Small intestine (tissue), 7 donors: Measurements from ENCODE around the gene KDM5A. TPM values are rescaled to one million over a fixed set of nuclear protein-coding genes. Genes with fewer than 3 reads are reported as not detected.

ENCODE experiments used
- DNase-seq, 2 donors: peaks; one replicate each; pipeline versions ENCODE4 v3.0.0 to v3.0.0-alpha.2; 2013
- FAIRE-seq: peaks from 2 replicates; lab custom pipeline; 2012; peaks lifted over from hg19 to GRCh38; lab: Jason Lieb, UNC
- H3K27ac ChIP-seq, 3 donors: one replicate each; pipeline ENCODE4 v1.5.1; 2013; ENCODE audit warnings: low read length in 2 of 3, mild to moderate bottlenecking in 2 of 3, control low read depth in 1 of 3, inconsistent platforms in 1 of 3, low read depth in 1 of 3, moderate library complexity in 1 of 3
- H3K27me3 ChIP-seq, 3 donors: one replicate each; pipeline ENCODE4 v1.6.1; 2013; ENCODE audit warnings: low read length in 3 of 3, inconsistent platforms in 1 of 3; ENCODE audit not compliant: control insufficient read depth in 3 of 3, insufficient read depth in 3 of 3
- H3K36me3 ChIP-seq, 3 donors: one replicate each; pipeline ENCODE4 v1.6.1; 2013; ENCODE audit warnings: low read length in 3 of 3, inconsistent platforms in 1 of 3, low read depth in 1 of 3, mild to moderate bottlenecking in 1 of 3, moderate library complexity in 1 of 3; ENCODE audit not compliant: control insufficient read depth in 3 of 3, insufficient read depth in 2 of 3
- H3K4me1 ChIP-seq, 3 donors: one replicate each; pipeline ENCODE4 v1.6.1; 2013; ENCODE audit warnings: low read length in 2 of 3, inconsistent platforms in 1 of 3, low read depth in 1 of 3, mild to moderate bottlenecking in 1 of 3, moderate library complexity in 1 of 3; ENCODE audit not compliant: control insufficient read depth in 3 of 3, insufficient read depth in 2 of 3
- H3K4me3 ChIP-seq, 3 donors: one replicate each; pipeline ENCODE4 v1.5.1; 2013; ENCODE audit warnings: low read length in 3 of 3, control low read depth in 1 of 3, inconsistent platforms in 1 of 3, low read depth in 1 of 3, mild to moderate bottlenecking in 1 of 3, moderate library complexity in 1 of 3
- H3K9me3 ChIP-seq, 2 donors: one replicate each; pipeline ENCODE4 v1.6.1; 2013; ENCODE audit warnings: low read depth in 1 of 2, low read length in 1 of 2; ENCODE audit not compliant: control insufficient read depth in 2 of 2, insufficient read depth in 1 of 2
- WGBS, 3 donors: extraction: QIAGEN DNeasy Blood & Tissue Kit; methylation state at CpG; one replicate each; pipeline ENCODE4 v1.1.7; 2013; 5-methylcytosine and 5-hydroxymethylcytosine counted together
- polyA plus RNA-seq, 4 donors: library from polyadenylated mRNA; stranded (reverse) in 3 of 4; unstranded in 1 of 4; fragments of 200-250 nt in 3 of 4; fragments of 120-200 nt in 1 of 4; gene quantifications; one replicate each; pipeline versions ENCODE4 v1.2.1 to v1.2.3, GENCODE V29; 2013
- donor health status: healthy with polysubstance abuse.
- donor health status: control.
- donor health status: control.
- donor health status: Bipolar disorder and iron deficiency.
- donor health status: healthy.

Gene KDM5A
- polyA plus RNA-seq, 4 donors, result 4.1 to 26.9 (median 8.0) TPM

DNA sequence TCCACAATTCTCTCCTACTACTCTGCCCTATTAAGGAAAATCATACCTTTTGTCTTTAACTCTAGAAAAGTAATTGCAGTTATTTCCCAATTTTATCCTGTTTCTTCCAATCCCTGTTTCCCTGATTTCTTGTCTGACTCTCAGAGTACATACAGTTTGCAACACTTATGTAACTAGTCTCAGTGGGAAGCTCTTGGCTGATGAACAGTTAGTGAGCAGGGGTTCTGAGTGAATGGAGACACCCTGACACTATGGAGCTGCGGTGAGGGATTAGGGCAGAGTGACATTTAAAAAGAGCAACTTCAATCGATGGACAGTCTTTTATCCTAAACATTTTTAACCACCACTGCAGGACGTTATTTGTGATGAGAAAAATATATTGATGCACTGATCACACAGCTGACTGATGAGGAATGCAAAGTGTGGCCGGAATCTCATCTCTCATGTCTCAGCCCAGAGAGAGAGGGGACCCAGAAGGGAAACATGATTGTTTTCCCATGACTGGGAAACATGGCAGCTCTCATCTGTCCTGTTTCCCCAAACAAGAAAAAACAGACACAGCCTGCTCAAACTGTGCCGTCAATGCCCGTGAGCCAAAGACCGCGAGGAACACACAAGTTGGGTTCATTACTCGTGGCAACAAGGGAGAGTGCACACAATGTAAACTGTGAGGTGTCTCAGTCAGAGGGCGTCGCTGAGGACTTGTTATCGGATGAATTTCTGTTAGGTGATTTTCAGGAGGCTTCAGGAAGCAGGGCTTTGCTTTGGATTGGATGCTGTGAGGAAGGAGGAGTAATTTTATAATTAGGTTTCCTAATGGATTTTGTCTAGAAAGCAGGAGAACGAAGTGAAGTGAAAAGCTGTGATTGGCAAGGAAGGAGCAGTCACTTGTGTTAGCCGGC, 121.3 kb downstream of the KDM5A start:
- no peak overlapping the region for H3K4me3 ChIP-seq
- no peaks in the 10 kb centered on the region for H3K9me3 ChIP-seq
- H3K27ac ChIP-seq, result no peak overlapping the region
- no peak for FAIRE-seq
- H3K36me3 ChIP-seq, result no peaks in the 10 kb centered on the region
- 42 to 48% (median 45%) methylated on average over 14 of the region's 14 CpGs for WGBS, 3 donors
- H3K27me3 ChIP-seq, result peaks cover 0 to 20% (median 0%) of the 10 kb centered on the region in 3 donors
- no peak for DNase-seq
- H3K4me1 ChIP-seq, result no peaks in the 10 kb centered on the region

DNA sequence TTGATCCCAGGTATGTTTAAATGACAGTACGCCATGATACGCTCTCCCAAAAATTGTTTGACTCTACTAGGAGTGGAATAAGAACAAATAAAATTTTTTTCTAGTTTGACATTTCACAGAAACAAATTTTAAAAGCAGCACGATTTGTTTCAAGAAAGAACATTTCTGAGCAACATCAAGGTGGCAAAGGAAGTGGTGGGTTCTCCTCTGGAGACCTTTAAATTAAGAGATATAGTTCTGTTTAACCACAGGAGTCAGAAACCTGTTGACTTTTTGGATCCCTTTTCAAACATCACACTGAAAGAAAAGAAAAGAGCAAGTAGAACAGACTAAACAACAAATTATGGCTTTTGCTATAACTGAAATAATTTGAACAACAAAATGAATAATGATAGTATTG, 124.0 kb downstream of the KDM5A start:
- H3K4me1 ChIP-seq, result no peaks in the 10 kb centered on the region
- H3K27me3 ChIP-seq, result peaks cover 0 to 22% (median 0%) of the 10 kb centered on the region in 3 donors
- FAIRE-seq (no peak), DNase-seq (no peak)
- H3K9me3 ChIP-seq, result no peaks in the 10 kb centered on the region
- H3K4me3 ChIP-seq, result no peak overlapping the region
- 28 to 32% (median 30%) methylated on average over 3 of the region's 3 CpGs for WGBS, 3 donors
- no peak overlapping the region for H3K27ac ChIP-seq
- H3K36me3 ChIP-seq, result no peaks in the 10 kb centered on the region

DNA sequence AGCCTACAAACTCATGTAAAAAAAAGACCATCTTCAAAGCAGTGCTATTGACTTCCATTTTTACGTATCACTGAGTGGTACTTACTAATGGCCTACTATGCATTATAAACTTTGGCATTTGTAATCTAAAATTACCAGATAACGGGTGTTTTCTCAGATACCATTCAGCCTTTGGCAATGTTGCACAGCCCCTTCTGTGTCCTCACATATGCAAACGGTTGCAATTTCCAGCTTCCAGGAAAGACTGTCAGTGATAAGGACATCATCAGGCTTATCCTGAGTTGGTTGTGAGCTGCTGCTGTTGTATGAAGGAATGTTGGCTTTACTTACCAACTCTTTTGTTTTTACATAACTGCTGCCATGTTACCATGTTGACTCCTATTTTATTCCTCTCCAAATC, 124.9 kb downstream of the KDM5A start:
- H3K27ac ChIP-seq, result no peak overlapping the region
- H3K4me3 ChIP-seq, result no peak overlapping the region
- H3K27me3 ChIP-seq, result peaks cover 0 to 21% (median 0%) of the 10 kb centered on the region in 3 donors
- no peaks in the 10 kb centered on the region for H3K9me3 ChIP-seq
- no peak for DNase-seq
- H3K36me3 ChIP-seq, result no peaks in the 10 kb centered on the region
- FAIRE-seq, result no peak
- WGBS, 3 donors, result 45 to 71% (median 55%) methylated on average over 3 of the region's 3 CpGs
- no peaks in the 10 kb centered on the region for H3K4me1 ChIP-seq

DNA sequence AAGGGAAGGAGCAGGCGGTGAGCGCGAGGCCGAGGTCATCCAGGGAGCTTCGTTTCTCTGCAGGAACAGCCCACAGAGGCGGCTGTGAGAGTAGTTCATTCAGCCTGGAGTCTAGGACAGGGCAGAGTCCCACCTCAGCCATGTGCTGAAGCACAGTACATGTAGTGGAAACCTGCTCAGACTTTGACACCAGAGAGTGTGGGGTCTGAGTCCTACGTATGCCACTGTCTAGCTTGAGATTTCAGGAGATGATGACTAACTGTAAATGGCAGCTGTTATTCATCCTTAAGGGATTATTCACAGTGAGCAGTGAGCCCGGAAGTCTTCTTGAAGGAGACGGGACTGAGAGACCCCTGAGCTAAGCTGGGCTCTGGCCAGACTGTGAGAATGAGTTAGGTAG, 125.5 kb downstream of the KDM5A start:
- DNase-seq (no peak), FAIRE-seq (no peak)
- H3K4me3 ChIP-seq, result no peak overlapping the region
- peaks cover 0 to 18% (median 0%) of the 10 kb centered on the region in 3 donors for H3K27me3 ChIP-seq
- no peak overlapping the region for H3K27ac ChIP-seq
- H3K36me3 ChIP-seq, result no peaks in the 10 kb centered on the region
- no peaks in the 10 kb centered on the region for H3K9me3 ChIP-seq
- H3K4me1 ChIP-seq, result no peaks in the 10 kb centered on the region
- 77 to 83% (median 81%) methylated on average over 9 of the region's 9 CpGs for WGBS, 3 donors

DNA sequence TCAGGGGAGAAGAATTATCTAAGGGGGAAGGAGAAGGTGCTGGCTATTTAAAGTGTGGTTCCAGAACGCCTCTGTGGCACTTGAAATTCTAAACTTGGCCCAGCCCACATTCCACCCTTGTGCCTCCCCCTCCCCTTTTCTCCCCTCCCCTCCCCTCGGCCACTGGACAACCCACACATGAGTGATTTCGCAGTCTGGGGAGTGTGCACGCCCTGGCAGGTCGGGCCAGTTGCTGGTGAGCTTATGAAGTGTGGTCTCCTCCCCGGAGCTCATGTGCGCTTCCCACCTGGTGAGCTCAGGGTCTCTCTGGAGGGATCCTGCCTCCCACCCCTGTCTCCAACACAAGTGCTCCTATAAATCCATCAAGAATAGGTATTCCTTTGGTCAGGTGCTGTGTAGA, 126.3 kb downstream of the KDM5A start, which contains the start of gene SLC6A13:
SLC6A13 (minus strand) TSS at position 20 of the 400 bp plus-strand sequence. CDS start 2,784 bp downstream, outside the sequence.
- Histone ChIP-seq H3K36me3 (no peaks in the 10 kb centered on the region), H3K4me3 (no peak within 1 kb of the TSS), H3K27ac (no peak within 1 kb of the TSS), H3K9me3 (no peaks in the 10 kb centered on the region), H3K27me3 (peaks cover 0 to 12% (median 0%) of the 10 kb centered on the region in 3 donors), H3K4me1 (no peaks in the 10 kb centered on the region)
- no peak for FAIRE-seq
- 35 to 51% (median 37%) methylated on average over 7 of the region's 7 CpGs for WGBS, 3 donors
- DNase-seq, result no peak

DNA sequence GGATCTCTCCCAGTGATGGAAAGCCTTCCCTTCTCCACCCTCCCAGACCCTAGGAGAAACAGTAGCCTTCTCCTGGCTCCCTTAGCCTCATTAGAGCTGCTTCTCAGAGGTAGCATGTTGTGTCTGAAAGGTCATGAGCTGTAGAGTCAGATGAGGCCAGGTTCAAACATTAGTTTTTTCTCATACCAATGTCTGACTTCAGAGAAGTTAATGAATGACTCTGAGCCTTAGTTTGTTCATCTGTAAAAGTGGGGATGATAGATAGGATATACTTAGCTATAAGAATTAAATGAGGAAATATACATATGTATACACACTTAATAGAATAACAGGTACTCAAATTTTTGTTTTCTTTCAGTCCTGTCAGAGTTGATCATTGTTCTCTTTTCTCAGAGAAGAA, 127.0 kb downstream of the KDM5A start:
- FAIRE-seq, result no peak
- Histone ChIP-seq H3K4me1 (no peaks in the 10 kb centered on the region), H3K9me3 (no peaks in the 10 kb centered on the region), H3K27me3 (peaks cover 0 to 11% (median 0%) of the 10 kb centered on the region in 3 donors), H3K27ac (no peak overlapping the region), H3K36me3 (no peaks in the 10 kb centered on the region), H3K4me3 (no peak overlapping the region)
- DNase-seq, result no peak

DNA sequence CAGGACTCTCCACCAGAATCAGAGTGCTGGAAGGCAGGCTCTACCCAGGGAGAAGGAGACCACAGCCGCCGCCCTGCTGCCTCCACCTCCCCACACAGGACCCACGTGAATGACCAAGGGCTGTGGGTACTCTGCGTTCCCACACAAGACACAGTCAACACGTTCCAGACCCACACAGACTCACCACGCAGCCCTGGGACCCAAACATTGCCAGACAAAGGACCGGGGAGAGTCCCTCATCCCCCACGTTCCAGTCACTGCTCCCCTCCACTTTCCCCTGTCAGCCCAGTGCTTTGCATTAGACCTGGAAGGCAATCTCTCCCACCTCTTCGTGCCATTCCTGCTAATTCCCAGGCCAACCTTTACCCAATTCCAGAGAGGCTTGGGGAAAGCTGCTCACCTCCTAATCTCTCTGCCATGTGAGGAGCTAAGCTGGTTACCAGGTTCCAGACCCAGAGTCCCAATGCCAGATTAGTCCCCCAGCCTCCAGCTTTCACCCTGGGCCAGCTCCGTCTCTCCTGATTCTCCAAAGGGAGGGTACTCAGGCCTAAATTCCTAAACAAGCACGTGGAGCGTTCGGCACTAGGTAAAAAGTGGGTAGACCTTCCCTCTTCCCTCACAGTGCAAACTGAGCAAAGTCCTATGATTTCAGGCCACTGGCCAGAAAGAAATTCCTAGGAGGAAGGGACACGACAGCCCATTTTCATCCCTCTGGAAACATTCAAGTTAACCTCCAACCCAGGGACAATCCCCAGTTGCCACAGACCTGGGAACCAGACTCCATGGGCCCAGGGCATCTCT, 131.4 kb downstream of the KDM5A start:
- Histone ChIP-seq H3K36me3 (no peaks in the 10 kb centered on the region), H3K27me3 (peaks cover 0 to 6% (median 4%) of the 10 kb centered on the region in 3 donors), H3K4me1 (no peaks in the 10 kb centered on the region), H3K9me3 (no peaks in the 10 kb centered on the region), H3K27ac (no peak overlapping the region), H3K4me3 (no peak overlapping the region)
- no peak for FAIRE-seq
- WGBS, 3 donors, result 57 to 74% (median 68%) methylated on average over 12 to 14 of the region's 14 CpGs
- DNase-seq, result no peak

DNA sequence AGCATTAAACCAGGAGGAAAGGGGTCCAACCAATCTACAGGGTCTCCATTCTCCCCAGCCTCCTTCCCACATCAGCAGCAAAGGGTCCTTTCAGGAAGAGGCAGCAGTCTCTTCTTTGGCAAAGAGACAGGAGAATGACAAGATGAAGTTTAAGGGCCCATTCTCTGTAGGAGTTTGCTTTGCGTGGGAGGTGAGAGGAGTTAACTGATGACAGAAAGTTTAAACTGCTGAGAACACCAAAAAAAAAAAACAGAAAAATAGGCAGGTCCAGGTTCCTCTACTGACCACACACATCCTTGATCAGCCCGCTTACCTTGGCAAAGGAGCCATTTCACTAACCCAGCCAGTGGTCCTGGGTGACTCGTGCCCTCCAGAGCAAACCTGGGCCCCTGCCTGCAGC, 132.2 kb downstream of the KDM5A start:
- H3K27me3 ChIP-seq, result peaks cover 0 to 4% (median 4%) of the 10 kb centered on the region in 3 donors
- 80 to 81% (median 81%) methylated on average over 3 of the region's 3 CpGs for WGBS, 3 donors
- DNase-seq (no peak), FAIRE-seq (no peak)
- no peak overlapping the region for H3K27ac ChIP-seq
- H3K9me3 ChIP-seq, result no peaks in the 10 kb centered on the region
- H3K36me3 ChIP-seq, result no peaks in the 10 kb centered on the region
- H3K4me3 ChIP-seq, result no peak overlapping the region
- no peaks in the 10 kb centered on the region for H3K4me1 ChIP-seq
